ENCODE measurements around the gene ERMARD.

Gene ERMARD

DNA sequence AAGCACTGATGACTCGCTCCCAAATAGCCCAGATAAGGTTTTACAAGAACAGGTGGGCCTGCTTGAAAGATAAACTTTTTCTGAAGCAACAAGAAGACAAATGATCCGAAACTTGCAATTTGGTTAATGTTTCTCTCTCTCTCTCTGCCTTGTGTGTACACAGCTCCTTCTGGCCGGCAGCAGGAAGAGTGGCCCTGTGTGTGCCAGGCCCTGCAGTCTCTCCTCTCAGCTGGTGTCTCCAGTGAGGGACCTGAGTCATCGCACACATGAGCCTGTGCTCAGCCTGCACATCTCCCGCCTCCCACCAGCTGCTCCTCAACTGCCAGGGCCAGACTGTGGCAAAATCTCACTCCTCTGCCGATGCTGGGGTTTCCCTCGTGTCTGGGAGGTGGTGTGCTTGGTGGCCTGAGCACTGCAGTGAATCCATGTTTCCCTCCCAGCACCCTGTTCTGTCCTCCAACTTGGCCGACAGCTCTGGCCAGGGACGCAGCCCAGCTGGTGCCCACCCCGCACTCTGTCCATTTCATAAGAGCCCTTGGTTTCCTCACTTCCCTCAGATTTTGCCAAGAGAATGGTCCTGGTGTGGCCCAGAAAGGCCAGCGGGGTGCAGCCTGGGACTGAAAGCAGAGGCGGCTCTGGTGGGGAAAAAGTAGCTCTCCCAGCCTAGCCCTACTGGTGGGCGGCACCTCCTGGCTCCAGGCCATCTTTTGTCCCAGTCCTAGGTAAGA lies 49.4 kb downstream of the ERMARD start:
- peaks cover 15% of the 10 kb centered on the region for H3K4me1 Mint-ChIP-seq
- peaks cover 35% of the 10 kb centered on the region for H3K27me3 Mint-ChIP-seq
- peak; percentile 38 for ATAC-seq

DNA sequence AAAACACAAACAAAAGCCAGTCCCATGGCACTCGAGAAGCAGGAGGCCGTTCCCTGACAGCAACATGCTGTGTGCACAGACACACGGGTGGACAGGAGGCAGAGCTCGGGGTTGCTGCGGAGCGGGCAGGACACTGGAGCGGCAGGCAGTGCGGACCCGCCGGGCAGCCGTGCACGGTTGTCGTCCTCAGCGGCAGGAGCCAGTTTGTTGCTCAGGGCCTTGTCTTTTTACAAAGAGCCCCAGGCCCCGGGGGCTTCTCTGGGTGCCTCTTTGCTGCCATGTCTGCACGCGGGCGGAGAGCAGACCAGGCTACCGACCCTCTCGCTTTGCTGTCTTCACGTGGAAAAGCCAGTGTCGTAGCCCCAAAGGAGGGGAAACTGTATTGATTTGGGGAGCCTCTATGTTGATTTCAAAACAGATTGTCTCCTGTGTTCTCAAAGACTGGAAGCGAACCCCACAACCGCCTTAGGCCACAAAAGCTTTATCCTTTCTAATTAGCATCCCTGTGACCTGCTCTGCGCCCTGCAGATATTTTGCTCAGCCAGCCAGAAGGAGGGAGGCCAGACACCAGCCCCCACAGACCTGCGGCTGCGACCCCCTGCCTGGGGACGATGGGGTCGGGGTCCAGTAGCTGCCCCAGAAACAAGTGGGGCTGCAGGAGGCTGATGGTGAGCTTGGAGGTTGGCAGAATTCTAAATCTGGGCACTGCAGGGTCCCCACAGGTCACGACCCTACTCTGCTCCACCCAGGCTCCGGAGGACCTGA lies 50.2 kb downstream of the ERMARD start:
- Mint-ChIP-seq H3K36me3 (no peaks in the 10 kb centered on the region), H3K27ac (no peak overlapping the region), H3K27me3 (peaks cover 43% of the 10 kb centered on the region), H3K4me3 (no peak overlapping the region), H3K4me1 (peaks cover 15% of the 10 kb centered on the region), H3K9me3 (no peaks in the 10 kb centered on the region)
- no peak for ATAC-seq

More for the DNA sequence above, 49.4 kb downstream of the ERMARD start:
- Mint-ChIP-seq H3K9me3 (no peaks in the 10 kb centered on the region), H3K4me3 (no peak overlapping the region), H3K36me3 (no peaks in the 10 kb centered on the region), H3K27ac (no peak overlapping the region)

DNA sequence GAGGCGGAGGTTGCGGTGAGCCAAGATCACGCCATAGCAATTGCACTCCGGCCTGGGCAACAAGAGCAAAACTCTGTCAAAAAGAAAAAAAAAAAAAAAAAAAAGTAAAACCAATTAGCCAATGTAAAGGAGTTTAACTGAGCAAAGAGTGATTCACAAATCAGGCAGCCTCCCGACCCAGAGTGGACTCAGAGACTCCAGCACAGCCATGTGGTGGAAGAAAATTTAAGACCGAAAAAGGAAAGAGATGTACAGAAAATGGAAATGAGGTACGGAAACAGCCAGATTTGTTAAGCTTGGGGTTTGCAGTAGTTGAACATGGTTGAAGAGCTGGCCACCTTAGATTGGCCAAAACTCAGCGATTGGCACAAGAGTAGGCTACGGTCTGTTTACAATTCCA lies 51.4 kb downstream of the ERMARD start:
- H3K4me1 Mint-ChIP-seq = peaks cover 15% of the 10 kb centered on the region
- H3K36me3 Mint-ChIP-seq = no peaks in the 10 kb centered on the region
- ATAC-seq = no peak
- no peak overlapping the region for H3K27ac Mint-ChIP-seq
- H3K9me3 Mint-ChIP-seq = no peaks in the 10 kb centered on the region
- H3K4me3 Mint-ChIP-seq = no peak overlapping the region
- H3K27me3 Mint-ChIP-seq = peaks cover 55% of the 10 kb centered on the region

DNA sequence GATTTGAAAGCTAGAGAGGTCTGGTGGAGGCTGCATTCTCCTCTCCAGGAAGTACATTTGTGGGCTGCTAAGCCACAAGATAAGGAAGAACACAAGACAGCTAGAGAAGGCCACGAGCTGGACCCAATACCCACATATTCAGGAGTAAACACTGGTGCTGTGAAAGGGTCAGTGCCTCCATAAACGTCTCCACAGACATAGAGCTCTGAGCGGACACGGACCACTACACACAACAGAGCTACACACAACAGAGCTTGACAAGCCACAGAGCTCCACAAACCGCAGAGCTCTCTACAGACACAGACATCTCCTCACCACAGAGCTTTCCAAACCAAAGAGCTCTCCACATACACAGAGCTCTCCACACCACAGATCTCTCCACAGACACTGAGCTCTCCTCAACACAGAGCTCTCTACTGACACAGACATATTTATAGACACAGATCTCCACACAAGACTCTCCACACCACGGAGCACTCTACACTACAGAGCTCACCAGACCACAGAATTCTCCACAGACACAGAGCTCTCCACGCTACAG lies 51.9 kb downstream of the ERMARD start:
- Mint-ChIP-seq H3K9me3 (no peaks in the 10 kb centered on the region), H3K4me3 (no peak overlapping the region), H3K27ac (no peak overlapping the region), H3K4me1 (peaks cover 15% of the 10 kb centered on the region), H3K36me3 (no peaks in the 10 kb centered on the region), H3K27me3 (peaks cover 53% of the 10 kb centered on the region)
- ATAC-seq = peak; percentile 37

DNA sequence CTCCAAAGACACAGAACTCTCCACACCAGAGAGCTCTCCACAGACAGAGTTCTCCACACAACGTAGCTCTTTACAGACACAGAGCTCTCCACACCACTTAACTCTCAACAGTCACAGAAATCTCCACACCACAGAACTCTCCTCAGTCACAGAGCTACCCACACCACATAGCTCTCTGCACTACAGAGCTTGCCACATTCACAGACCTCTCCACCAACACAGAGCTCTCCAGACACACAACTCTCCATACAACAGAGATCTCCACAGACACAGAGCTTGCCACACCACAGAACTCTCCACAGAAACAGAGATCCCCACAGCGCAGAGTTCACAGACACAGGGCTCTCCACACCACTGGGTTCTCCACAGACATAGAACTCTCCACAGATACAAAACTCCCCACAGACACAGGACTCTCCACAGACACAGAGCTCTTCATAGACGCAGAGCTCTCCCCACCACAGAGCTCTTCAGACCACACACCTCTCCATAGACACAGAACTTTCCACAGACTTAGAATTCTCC lies 52.5 kb downstream of the ERMARD start:
- H3K27me3 Mint-ChIP-seq = peaks cover 48% of the 10 kb centered on the region
- no peak overlapping the region for H3K4me3 Mint-ChIP-seq
- H3K4me1 Mint-ChIP-seq = peaks cover 15% of the 10 kb centered on the region
- peak; percentile 2 for ATAC-seq
- no peak overlapping the region for H3K27ac Mint-ChIP-seq
- H3K9me3 Mint-ChIP-seq = no peaks in the 10 kb centered on the region
- no peaks in the 10 kb centered on the region for H3K36me3 Mint-ChIP-seq

DNA sequence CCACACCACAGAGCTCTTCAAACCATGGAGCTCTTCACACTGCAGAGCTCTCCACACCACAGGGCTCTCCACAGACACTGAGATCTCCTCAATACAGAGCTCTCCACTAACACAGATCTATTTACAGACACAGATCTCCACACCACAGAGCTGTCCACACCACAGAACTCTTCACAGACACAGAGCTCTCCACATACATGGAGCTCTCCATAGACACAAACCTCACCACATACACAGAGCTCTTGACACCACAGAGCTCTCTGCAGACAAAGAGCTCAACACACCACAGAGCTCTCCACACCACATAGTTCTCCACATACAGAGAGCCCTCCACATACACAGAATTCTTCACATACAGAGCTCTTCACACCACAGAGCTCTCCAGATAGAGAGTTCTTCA lies 53.0 kb downstream of the ERMARD start:
- Mint-ChIP-seq H3K9me3 (no peaks in the 10 kb centered on the region), H3K4me1 (peaks cover 15% of the 10 kb centered on the region), H3K27ac (no peak overlapping the region), H3K36me3 (no peaks in the 10 kb centered on the region), H3K4me3 (no peak overlapping the region), H3K27me3 (peaks cover 43% of the 10 kb centered on the region)
- ATAC-seq = no peak

DNA sequence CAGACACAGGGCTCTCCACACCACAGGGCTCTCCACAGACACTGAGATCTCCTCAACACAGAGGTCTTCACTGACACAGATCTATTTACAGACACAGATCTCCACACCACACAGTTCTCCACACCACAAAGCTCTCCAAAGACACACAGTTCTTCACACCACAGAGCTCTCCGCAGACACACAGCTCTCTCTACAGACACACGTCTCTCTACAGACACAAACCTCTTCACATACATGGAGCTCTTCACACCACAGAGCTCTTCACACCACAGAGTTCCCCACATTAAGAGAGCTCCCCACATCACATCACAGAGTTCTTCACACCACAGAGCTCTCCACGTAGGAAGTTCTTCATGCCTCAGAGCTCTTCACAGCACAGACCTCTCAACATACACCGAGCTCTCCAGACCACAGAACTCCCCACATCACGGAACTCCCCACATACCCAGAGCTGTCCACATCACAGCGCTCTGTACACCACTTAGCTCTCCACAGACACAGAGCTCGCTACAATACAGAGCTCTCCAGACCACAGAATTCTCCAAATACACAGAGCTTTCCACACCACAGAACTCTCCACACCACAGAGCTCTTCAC lies 53.9 kb downstream of the ERMARD start:
- H3K36me3 Mint-ChIP-seq = no peaks in the 10 kb centered on the region
- peaks cover 18% of the 10 kb centered on the region for H3K4me1 Mint-ChIP-seq
- no peak for ATAC-seq
- peaks cover 52% of the 10 kb centered on the region for H3K27me3 Mint-ChIP-seq
- H3K4me3 Mint-ChIP-seq = no peak overlapping the region
- H3K9me3 Mint-ChIP-seq = no peaks in the 10 kb centered on the region
- no peak overlapping the region for H3K27ac Mint-ChIP-seq

DNA sequence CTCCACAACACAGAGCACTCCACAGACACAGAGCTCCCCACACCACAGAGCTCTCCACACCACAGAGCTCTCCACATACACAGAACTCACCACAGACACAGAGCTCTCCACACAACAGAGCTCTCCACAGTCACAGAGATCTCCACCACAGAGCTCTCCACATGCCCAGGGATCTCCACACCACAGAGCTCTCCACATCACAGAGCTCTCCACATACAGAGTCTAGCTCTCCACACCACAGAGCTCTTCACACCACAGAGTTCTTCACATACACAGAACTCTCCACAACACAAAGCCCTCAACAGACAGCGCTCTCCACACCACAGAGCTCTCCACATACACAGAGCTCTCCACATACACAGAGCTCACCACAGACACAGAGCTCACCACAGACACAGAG lies 55.3 kb downstream of the ERMARD start:
- peaks cover 20% of the 10 kb centered on the region for H3K4me1 Mint-ChIP-seq
- H3K27me3 Mint-ChIP-seq = peaks cover 56% of the 10 kb centered on the region
- H3K27ac Mint-ChIP-seq = no peak overlapping the region
- H3K4me3 Mint-ChIP-seq = no peak overlapping the region
- no peak for ATAC-seq
- no peaks in the 10 kb centered on the region for H3K36me3 Mint-ChIP-seq
- no peaks in the 10 kb centered on the region for H3K9me3 Mint-ChIP-seq

DNA sequence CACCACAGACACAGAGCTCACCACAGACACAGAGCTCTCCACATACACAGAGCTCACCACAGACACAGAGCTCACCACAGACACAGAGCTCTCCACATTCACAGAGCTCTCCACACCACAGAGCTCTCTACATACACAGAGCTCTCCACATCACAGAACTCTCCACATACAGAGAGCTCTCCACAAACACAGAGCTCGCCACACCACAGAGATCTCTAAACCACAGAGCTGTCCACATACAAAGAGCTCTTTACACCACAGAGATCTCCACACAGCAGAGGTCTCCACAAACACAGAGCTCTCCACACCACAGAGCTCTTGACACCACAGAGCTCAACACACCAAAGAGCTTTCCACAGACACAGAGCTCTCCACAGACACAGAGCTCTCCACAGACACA lies 55.8 kb downstream of the ERMARD start:
- Mint-ChIP-seq H3K4me3 (no peak overlapping the region), H3K27ac (no peak overlapping the region), H3K4me1 (peaks cover 20% of the 10 kb centered on the region), H3K9me3 (no peaks in the 10 kb centered on the region), H3K36me3 (no peaks in the 10 kb centered on the region), H3K27me3 (peaks cover 56% of the 10 kb centered on the region)
- no peak for ATAC-seq

DNA sequence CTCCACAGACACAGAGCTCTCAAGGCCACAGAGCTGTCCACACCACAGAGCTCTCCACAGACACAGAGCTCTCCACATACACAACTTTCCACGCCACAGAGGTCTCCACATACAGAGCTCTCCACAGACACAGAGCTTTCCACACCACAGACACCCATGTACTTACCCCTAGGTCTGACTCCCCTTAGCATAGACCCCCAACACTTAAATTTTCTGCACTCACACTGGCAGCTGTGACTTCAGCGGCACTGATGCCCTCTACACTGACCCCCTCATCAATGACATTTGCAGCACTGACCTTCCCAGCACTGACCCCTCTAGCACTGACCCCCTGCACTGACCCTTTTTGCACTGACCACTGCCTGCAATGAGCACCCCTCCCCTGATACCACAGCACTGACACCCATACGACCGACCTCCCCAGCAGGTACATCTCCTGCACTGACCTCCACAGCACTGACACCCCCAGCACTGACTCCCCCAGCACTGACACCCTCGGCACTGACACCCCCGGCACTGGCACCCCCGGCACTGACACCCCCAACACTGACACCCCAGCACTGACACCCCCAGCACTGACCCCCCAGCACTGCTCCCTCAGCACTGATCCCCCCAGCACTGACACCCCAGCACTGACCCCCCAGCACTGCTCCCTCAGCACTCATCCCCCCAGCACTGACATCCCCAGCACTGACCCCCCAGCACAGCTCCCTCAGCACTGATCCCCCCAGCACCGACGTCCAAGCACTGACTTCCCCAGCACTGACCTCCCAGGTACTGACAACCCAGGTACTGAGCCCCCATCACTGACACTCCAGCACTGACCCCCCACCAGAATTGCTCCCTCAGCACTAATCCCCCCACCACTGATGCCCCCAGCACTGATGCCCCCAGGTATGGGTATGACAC lies 56.5 kb downstream of the ERMARD start:
- Mint-ChIP-seq H3K27ac (no peak overlapping the region), H3K27me3 (peaks cover 56% of the 10 kb centered on the region), H3K9me3 (no peaks in the 10 kb centered on the region), H3K36me3 (no peaks in the 10 kb centered on the region), H3K4me1 (peaks cover 20% of the 10 kb centered on the region), H3K4me3 (no peak overlapping the region)
- ATAC-seq = no peak

DNA sequence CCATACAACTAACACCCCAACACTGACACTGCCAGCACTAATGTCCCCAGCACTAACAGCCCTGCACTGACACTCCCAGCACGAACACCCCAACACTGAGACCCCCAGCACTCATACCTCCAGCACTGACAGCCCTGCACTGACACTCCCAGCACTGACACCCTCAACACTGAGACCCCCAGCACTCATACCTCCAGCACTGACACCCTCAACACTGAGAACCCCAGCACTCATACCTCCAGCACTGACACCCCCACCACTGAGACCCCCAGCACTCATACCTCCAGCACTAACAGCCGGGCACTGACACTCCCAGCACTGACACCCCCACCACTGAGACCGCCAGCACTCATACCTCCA lies 57.2 kb downstream of the ERMARD start:
- no peaks in the 10 kb centered on the region for H3K9me3 Mint-ChIP-seq
- H3K4me3 Mint-ChIP-seq = no peak overlapping the region
- peaks cover 56% of the 10 kb centered on the region for H3K27me3 Mint-ChIP-seq
- no peak overlapping the region for H3K27ac Mint-ChIP-seq
- peaks cover 14% of the 10 kb centered on the region for H3K4me1 Mint-ChIP-seq
- no peak for ATAC-seq
- no peaks in the 10 kb centered on the region for H3K36me3 Mint-ChIP-seq

DNA sequence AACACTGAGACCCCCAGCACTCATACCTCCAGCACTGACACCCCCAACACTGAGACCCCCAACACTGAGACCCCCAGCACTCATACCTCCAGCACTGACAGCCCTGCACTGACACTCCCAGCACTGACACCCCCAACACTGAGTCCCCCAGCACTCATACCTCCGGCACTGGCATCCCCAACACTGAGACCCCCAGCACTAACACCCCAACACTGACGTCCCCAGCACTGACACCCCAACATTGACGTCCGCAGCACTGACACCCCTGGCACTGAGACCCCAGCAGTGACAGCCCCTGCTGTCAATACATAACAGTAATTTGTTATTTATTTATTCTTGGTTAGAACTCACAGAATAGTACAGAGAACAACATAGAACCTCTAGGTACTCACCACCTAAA lies 58.0 kb downstream of the ERMARD start:
- Mint-ChIP-seq H3K27me3 (peaks cover 50% of the 10 kb centered on the region), H3K4me1 (peaks cover 6% of the 10 kb centered on the region), H3K9me3 (no peaks in the 10 kb centered on the region), H3K4me3 (no peak overlapping the region), H3K27ac (no peak overlapping the region), H3K36me3 (no peaks in the 10 kb centered on the region)
- ATAC-seq = no peak

DNA sequence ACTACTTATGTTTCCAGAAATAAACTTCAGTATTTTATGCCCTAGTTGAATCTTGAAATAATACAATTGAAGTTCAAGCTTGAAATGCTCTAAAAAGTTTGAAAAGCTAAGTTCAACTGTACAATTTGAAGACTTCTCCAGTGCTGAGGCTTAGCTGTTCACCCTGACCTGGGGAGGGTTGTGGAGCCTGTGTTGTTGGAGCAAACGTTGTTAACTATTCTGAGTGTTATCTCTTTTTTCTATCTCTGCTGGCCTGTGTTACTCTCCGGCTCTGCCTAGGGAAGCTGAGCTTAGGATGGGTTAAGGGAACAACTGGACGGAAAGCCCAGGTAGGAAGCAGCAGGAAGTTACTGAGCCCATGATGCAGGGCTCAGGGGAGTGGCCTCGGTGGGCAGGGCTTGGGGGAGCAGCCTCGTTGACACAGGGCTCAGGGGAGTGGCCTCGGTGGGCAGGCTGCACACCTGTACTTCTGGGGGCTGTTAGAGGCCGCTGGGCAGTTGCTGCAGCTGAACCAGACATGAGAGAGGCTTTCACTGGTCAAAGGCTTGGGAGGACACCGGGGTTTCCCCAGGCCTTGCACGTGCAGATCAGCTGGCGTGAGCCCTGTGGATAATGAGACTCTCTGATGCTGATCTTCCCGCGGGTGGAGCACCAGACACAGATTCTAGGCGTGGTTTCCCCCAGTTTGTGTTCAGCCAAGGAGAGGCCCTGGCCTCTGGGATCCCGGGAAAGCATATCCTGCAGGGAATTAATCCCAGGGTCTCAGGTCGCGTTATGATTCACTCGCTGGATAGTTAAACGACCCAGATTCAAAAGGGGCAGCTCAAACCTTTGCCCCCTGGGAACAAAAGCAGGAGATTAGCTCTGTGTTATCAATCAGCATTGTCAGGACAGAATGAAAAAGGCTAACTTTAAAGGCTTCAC lies 58.9 kb downstream of the ERMARD start:
- Mint-ChIP-seq H3K36me3 (no peaks in the 10 kb centered on the region), H3K27me3 (peaks cover 40% of the 10 kb centered on the region), H3K9me3 (no peaks in the 10 kb centered on the region), H3K27ac (no peak overlapping the region), H3K4me1 (peaks cover 5% of the 10 kb centered on the region), H3K4me3 (no peak overlapping the region)
- ATAC-seq = peak; percentile 37

DNA sequence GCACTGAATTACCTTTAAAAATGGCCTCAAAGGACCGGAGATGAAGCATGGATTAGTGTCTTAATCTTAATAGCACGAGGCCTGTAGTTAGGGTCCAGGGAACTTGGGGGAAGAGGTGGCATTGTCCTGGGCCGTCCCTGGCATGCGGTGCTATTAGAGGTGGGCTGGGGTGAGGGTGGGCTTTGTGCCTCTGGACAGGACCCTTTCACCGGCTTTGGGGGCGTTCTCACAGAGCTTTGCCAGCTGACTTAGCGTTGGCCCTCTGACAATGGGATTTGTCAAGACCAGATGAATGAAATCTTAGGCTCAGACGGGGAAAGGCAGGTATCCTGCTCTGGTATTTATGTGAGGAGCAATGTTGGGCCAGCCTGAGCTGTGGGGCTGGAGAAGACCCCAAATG lies 59.6 kb downstream of the ERMARD start:
- no peak for ATAC-seq
- H3K4me1 Mint-ChIP-seq = peaks cover 5% of the 10 kb centered on the region
- H3K9me3 Mint-ChIP-seq = peaks cover 7% of the 10 kb centered on the region
- H3K27me3 Mint-ChIP-seq = peaks cover 33% of the 10 kb centered on the region
- H3K36me3 Mint-ChIP-seq = no peaks in the 10 kb centered on the region
- H3K27ac Mint-ChIP-seq = no peak overlapping the region
- no peak overlapping the region for H3K4me3 Mint-ChIP-seq

Data from stimulated activated memory B cell treated with anti-CD40 and anti-IgM and Interleukin-4, amounts not matched to agents 10 μg/mL and 1 μg/mL and 100 μg/mL, for 72 hours (primary cell).